ENCODE measurements around the gene DNM1L.
"Not testable (repeated sequence)": the region's sequence is repeated elsewhere in the genome, so short reads cannot be mapped to it uniquely, and the experiment has no call there.

The DNM1L gene

GRCh38 chr12:32718926-32719325 is 39.8 kb downstream of the DNM1L start:
- TF ChIP-seq CTCF (IDR thresholded peaks at IDR 0.05; ENCODE audit: borderline replicate concordance, extremely low read depth, low read length, poor library complexity, severe bottlenecking) = no peak
- TF ChIP-seq EZH2 (IDR thresholded peaks at IDR 0.05; ENCODE audit: borderline replicate concordance, low read depth, low read length, severe bottlenecking) = no peak

GRCh38 chr12:32725308-32725707 is 46.2 kb downstream of the DNM1L start:
- not testable (repeated sequence) for H4K20me1 ChIP-seq (ENCODE audit: insufficient read depth, low read length); H3K27me3 ChIP-seq (ENCODE audit: insufficient read depth, low read length, poor library complexity); H3K4me3 ChIP-seq (ENCODE audit: low read depth in 1 of 2, low read length in 2 of 2); ATAC-seq (ENCODE audit: insufficient read depth, low read depth); H3K4me2 ChIP-seq (ENCODE audit: insufficient read depth, low read length); H2AFZ ChIP-seq (ENCODE audit: low read depth, low read length); H3K27ac ChIP-seq (ENCODE audit: low read length); DNase-seq; H3K4me1 ChIP-seq (ENCODE audit: insufficient read depth, low read length); H3K79me2 ChIP-seq (ENCODE audit: insufficient read depth, low read length); H3K9ac ChIP-seq (ENCODE audit: low read depth, low read length); H3K9me3 ChIP-seq (ENCODE audit: insufficient read depth, low read length, severe bottlenecking)
- peaks cover 79% of the 10 kb centered on the region for H3K36me3 ChIP-seq (ENCODE audit: insufficient read depth, low read length)

More at GRCh38 chr12:32718926-32719325, 39.8 kb downstream of the DNM1L start:
- DNase-seq (no peak), ATAC-seq (ENCODE audit: insufficient read depth, low read depth) (no peak)
- Histone ChIP-seq H3K36me3 (ENCODE audit: insufficient read depth, low read length) (peaks cover 63% of the 10 kb centered on the region), H3K9me3 (ENCODE audit: insufficient read depth, low read length, severe bottlenecking) (no peaks in the 10 kb centered on the region), H3K27me3 (ENCODE audit: insufficient read depth, low read length, poor library complexity) (no peaks in the 10 kb centered on the region), H3K4me1 (ENCODE audit: insufficient read depth, low read length) (no peaks in the 10 kb centered on the region), H2AFZ (ENCODE audit: low read depth, low read length) (no peak overlapping the region), H3K79me2 (ENCODE audit: insufficient read depth, low read length) (no peaks in the 10 kb centered on the region), H3K4me3 (ENCODE audit: low read depth in 1 of 2, low read length in 2 of 2) (no peak overlapping the region), H3K4me2 (ENCODE audit: insufficient read depth, low read length) (no peak overlapping the region), H3K27ac (ENCODE audit: low read length) (no peak overlapping the region), H4K20me1 (ENCODE audit: insufficient read depth, low read length) (no peaks in the 10 kb centered on the region), H3K9ac (ENCODE audit: low read depth, low read length) (no peak overlapping the region)

- H3K4me2 ChIP-seq (ENCODE audit: insufficient read depth, low read length) = no peak overlapping the region
- H4K20me1 ChIP-seq (ENCODE audit: insufficient read depth, low read length) = no peaks in the 10 kb centered on the region
- TF ChIP-seq EZH2 (IDR thresholded peaks at IDR 0.05; ENCODE audit: borderline replicate concordance, low read depth, low read length, severe bottlenecking) (no peak), CTCF (IDR thresholded peaks at IDR 0.05; ENCODE audit: borderline replicate concordance, extremely low read depth, low read length, poor library complexity, severe bottlenecking) (no peak)
- ATAC-seq (ENCODE audit: insufficient read depth, low read depth) (no peak), DNase-seq (no peak)
- H3K27ac ChIP-seq (ENCODE audit: low read length) = no peak overlapping the region
- peaks cover 77% of the 10 kb centered on the region for H3K36me3 ChIP-seq (ENCODE audit: insufficient read depth, low read length)
- H3K9me3 ChIP-seq (ENCODE audit: insufficient read depth, low read length, severe bottlenecking) = no peaks in the 10 kb centered on the region
- H3K9ac ChIP-seq (ENCODE audit: low read depth, low read length) = no peak overlapping the region
- H3K4me1 ChIP-seq (ENCODE audit: insufficient read depth, low read length) = no peaks in the 10 kb centered on the region
- H3K27me3 ChIP-seq (ENCODE audit: insufficient read depth, low read length, poor library complexity) = no peaks in the 10 kb centered on the region
- no peaks in the 10 kb centered on the region for H3K79me2 ChIP-seq (ENCODE audit: insufficient read depth, low read length)
- H3K4me3 ChIP-seq (ENCODE audit: low read depth in 1 of 2, low read length in 2 of 2) = no peak overlapping the region
- H2AFZ ChIP-seq (ENCODE audit: low read depth, low read length) = no peak overlapping the region
Measured at GRCh38 chr12:32726286-32726685, 47.2 kb downstream of the DNM1L start.

- Histone ChIP-seq H3K4me1 (ENCODE audit: insufficient read depth, low read length) (no peaks in the 10 kb centered on the region), H3K27me3 (ENCODE audit: insufficient read depth, low read length, poor library complexity) (no peaks in the 10 kb centered on the region), H2AFZ (ENCODE audit: low read depth, low read length) (no peak overlapping the region), H4K20me1 (ENCODE audit: insufficient read depth, low read length) (no peaks in the 10 kb centered on the region), H3K36me3 (ENCODE audit: insufficient read depth, low read length) (peaks cover 77% of the 10 kb centered on the region), H3K9ac (ENCODE audit: low read depth, low read length) (no peak overlapping the region), H3K79me2 (ENCODE audit: insufficient read depth, low read length) (no peaks in the 10 kb centered on the region), H3K27ac (ENCODE audit: low read length) (no peak overlapping the region), H3K4me3 (ENCODE audit: low read depth in 1 of 2, low read length in 2 of 2) (no peak overlapping the region), H3K4me2 (ENCODE audit: insufficient read depth, low read length) (no peak overlapping the region), H3K9me3 (ENCODE audit: insufficient read depth, low read length, severe bottlenecking) (no peaks in the 10 kb centered on the region)
- ATAC-seq (ENCODE audit: insufficient read depth, low read depth) = no peak
- no peak for TF ChIP-seq CTCF (IDR thresholded peaks at IDR 0.05; ENCODE audit: borderline replicate concordance, extremely low read depth, low read length, poor library complexity, severe bottlenecking)
- TF ChIP-seq EZH2 (IDR thresholded peaks at IDR 0.05; ENCODE audit: borderline replicate concordance, low read depth, low read length, severe bottlenecking) = no peak
- no peak for DNase-seq
Measured at GRCh38 chr12:32727237-32727636, 48.1 kb downstream of the DNM1L start.

Measured in DND-41 (cell line).